Stimulated activated CD8-positive, alpha-beta memory T cell treated with anti-CD3 and anti-CD28 coated beads, Interleukin-4, amount 100 ng/mL, for 4 hours (primary cell): ENCODE measurements around the gene CSAG3.
"Not testable (repeated sequence)": the region's sequence is repeated elsewhere in the genome, so short reads cannot be mapped to it uniquely, and the experiment has no call there.

Experiments used
- DNase-seq, 2 donors: peaks; one replicate each; pipeline ENCODE4 v3.0.0-alpha.2; 2020; ENCODE audit warnings: low read depth in 2 of 2, low spot score in 1 of 2

Gene CSAG3

GRCh38 chrX:152758918-152759317 lies at the start of gene CSAG3:
Gene CSAG3 (plus strand): TSS chrX:152759218.
- DNase-seq, result not testable (repeated sequence)

GRCh38 chrX:152713195-152713594 lies 45.8 kb upstream of the CSAG3 start:
- DNase-seq, result not testable (repeated sequence)

GRCh38 chrX:152713815-152714787 lies 44.9 kb upstream of the CSAG3 start, which contains the start of gene MAGEA2B:
Gene MAGEA2B (plus strand): TSS chrX:152714628. CDS start chrX:152717107, 2,479 bp downstream.
- not testable (repeated sequence) for DNase-seq

- DNase-seq, result no peak
These were observed 33.6 kb upstream of the CSAG3 start for GRCh38 chrX:152725409-152725808.

- DNase-seq, result no peak
These were observed 25.6 kb upstream of the CSAG3 start, which contains the start of the genes CSAG1 and MAGEA12 for GRCh38 chrX:152733261-152733975. Gene CSAG1 (minus strand): TSS chrX:152733721. CDS start chrX:152732460, 1,261 bp downstream. Gene MAGEA12 (plus strand): TSS chrX:152733757. CDS start chrX:152736162, 2,405 bp downstream.

GRCh38 chrX:152734143-152734858 lies 24.7 kb upstream of the CSAG3 start:
- not testable (repeated sequence) for DNase-seq

- no peak for DNase-seq
These were observed 23.9 kb upstream of the CSAG3 start for GRCh38 chrX:152735101-152735500.

- DNase-seq, result no peak
These were observed 23.0 kb upstream of the CSAG3 start for GRCh38 chrX:152735860-152736511.

- not testable (repeated sequence) for DNase-seq
These were observed 22.5 kb upstream of the CSAG3 start for GRCh38 chrX:152736528-152736927.

- DNase-seq, result no peak
These were observed 20.5 kb upstream of the CSAG3 start for GRCh38 chrX:152738560-152738959.

DNA sequence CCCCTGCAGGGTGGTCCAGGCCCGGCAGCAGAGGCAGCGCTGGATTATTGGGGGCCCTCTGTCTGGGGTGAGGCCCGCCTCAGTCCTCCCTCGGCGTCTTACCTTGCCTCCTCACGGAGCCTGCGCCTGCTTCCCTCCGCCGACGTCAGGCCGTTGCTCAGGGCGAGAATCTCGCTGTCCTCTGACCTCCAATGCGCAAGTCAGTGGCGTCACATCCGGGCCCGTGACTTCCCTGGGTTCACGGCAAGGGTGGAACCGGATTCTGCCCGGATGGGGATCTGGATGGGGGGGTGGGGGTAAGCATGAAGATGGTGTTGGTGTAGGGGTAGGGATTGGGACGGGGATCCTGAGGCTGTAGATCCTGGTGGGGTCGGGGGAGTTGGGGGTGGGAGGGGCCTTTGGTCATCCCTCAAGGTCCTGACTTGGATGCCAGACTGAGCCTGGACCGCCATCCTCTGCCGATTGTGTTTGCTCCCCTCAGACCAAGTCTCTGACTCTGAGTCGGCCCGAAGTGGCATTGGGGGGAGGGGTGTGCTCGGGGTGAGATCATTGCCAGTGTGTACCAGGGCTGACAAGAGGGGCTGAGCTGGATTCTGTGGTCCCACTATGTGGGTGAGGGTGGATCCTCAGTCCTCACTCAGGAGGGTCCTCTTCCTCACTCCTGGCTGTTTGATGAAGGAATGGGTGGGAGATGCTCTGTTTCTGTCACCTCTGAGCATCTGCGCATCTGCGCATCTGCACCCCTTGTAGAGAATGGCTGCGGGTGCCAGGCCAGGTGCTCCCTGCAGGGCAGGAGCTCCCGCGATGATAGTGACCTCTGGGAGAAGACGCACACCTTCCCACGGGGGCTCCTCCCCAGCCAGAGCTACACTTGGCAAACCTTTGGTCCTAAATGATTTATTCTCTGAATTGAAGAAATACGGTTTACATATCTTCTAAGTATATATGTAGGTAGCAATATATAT lies 5.0 kb upstream of the CSAG3 start, which contains the start of gene MAGEA2:
Gene MAGEA2 (minus strand): TSS at position 157 of the 965 bp plus-strand sequence. CDS start 2,479 bp downstream, outside the sequence.
- DNase-seq, result not testable (repeated sequence)

DNA sequence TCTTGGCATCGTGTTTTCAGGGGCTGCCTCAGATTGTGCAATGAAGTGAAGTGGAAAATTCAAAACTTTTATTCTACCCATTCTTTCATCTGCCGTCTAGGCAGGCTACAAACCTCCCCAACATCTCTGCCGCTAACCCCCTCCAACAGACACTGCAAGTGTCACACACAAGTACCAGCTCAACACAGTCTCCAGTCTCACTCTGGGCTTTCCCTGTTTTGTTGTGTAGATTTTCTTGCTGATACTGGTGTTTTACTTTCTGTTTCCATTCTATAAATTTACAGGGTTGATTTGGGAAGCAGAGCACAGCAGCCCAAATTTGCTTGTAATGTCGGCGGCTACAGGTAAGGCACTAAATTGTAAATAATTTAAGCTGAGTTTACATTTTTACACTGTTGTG lies 4.1 kb upstream of the CSAG3 start:
- not testable (repeated sequence) for DNase-seq

GRCh38 chrX:152759544-152759943 lies 526 bp downstream of the CSAG3 start:
- DNase-seq, result not testable (repeated sequence)

GRCh38 chrX:152761582-152761981 lies 2.6 kb downstream of the CSAG3 start:
- not testable (repeated sequence) for DNase-seq

- DNase-seq, result not testable (repeated sequence)
These were observed 7.5 kb downstream of the CSAG3 start for GRCh38 chrX:152766562-152766961.

DNA sequence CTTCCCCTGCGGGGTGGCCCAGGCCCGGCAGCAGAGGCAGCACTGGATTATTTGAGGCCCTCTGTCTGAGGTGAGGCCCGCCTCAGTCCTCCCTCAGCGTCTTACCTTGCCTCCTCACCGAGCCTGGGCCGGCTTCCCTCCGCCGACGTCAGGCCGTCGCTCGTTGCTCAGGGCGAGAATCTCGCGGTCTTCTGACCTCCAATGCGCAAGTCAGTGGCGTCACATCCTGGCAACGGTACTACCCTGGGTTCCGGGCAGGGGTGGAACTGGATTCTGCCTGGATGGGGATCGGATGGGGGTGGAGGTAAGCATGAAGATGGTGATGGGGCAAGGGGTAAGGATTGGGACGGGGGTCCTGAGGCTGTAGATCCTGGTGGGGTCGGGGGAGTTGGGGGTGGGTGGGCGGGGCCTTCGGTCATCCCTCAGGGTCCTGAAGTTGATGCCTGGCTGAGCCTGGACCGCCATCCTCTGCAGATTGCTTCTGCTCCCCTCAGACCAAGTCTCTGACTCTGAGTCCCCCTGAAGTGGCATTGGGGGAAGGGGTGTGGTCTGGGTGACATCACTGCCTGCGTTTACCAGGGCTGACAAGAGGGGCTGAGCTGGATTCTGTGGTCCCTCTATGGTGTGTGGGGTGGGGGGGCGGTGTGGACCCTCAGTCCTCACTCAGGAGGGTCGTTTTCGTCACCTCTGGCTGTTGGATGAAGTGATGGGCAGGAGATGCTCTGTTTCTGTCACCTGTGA lies 10.7 kb downstream of the CSAG3 start, which contains the start of gene MAGEA6:
Gene MAGEA6 (minus strand): TSS at position 141 of the 741 bp plus-strand sequence. CDS start 2,039 bp downstream, outside the sequence.
- not testable (repeated sequence) for DNase-seq

DNA sequence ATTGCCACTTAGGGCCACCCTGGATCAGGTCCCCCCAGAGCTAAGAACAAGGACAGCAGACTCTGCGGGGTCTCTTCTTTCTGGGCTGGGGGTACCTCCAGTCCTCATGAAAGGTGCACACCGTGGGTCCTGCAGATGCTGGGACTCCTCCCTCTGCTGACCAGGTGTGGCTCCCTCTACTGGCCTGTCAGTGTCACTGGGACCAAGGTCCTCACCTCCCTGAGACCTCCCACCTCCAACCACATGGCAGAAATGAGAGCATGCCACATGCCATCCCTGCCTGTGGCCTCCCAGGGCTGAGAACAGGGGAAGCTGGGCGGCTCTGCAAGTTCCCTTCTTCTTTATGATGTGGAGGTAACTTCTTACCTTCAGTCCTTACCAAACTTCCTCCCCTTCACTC lies 28.0 kb downstream of the CSAG3 start:
- not testable (repeated sequence) for DNase-seq

GRCh38 chrX:152798945-152799344 lies 39.9 kb downstream of the CSAG3 start:
- DNase-seq, result no peak
